ENCODE data around the gene ST6GALNAC1. TPM values are rescaled to one million over a fixed set of nuclear protein-coding genes. Genes with fewer than 3 reads are reported as not detected.

ST6GALNAC1 gene
- total and polyA plus RNA-seq, 10 of the 15 experiments (the other 5 are each of a cell fraction or from before 2014, with no cell fraction given), result 0.08 TPM; not detected in 9

DNA sequence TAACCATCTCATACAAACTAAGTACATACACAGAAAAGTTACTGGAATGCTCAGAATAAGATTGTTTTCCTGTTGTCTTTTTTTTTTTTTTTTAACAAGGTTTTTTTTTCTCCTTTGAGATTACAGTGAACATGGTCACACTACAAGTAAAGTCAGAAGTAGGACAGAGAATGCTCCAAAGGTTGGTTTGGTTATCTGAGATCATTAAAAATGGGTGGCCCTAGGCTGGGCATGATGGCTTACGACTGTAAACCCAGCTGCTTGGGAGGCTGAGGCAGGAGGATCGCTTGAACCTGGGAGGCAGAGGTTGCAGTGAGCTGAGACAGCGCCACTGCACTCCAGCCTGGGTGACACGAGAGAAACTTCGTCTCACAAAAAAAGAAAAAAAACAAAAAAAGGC is 6.9 kb upstream of the ST6GALNAC1 start:
- ATAC-seq, result no peak
- FAIRE-seq, result no peak
- no peaks in the 10 kb centered on the region for H3K36me3 ChIP-seq (ENCODE audit: control insufficient read depth in 2 of 2, insufficient read depth in 2 of 2, low read length in 1 of 2)
- H3K4me3 ChIP-seq, result no peak overlapping the region
- BruUV-seq (replicated peaks), result no TSS peak
- H3K9me3 ChIP-seq (replicated peaks; ENCODE audit: control insufficient read depth, insufficient read depth, low read length), result no peaks in the 10 kb centered on the region; the same call in 1 of the 3 replicates
- H4K20me1 ChIP-seq (ENCODE audit: control insufficient read depth, insufficient read depth), result no peaks in the 10 kb centered on the region
- H3K79me2 ChIP-seq (ENCODE audit: control insufficient read depth, insufficient read depth, low read length), result no peaks in the 10 kb centered on the region
- ChIA-PET RAD21 (ENCODE audit: unreplicated experiment) (no interaction called here), POLR2A (interaction anchor here (0.5 to 0.6 kb wide), 2 partner anchors 26 to 225 kb away, joined by 3 to 5 read pairs; no protein-coding TSS in a partner anchor), CTCF (interaction anchor here (1.3 kb wide), 1 partner anchor 27 kb away, joined by 3 read pairs; no protein-coding TSS in a partner anchor), SMC1A (ENCODE audit: uncharacterized antibody, unreplicated experiment) (interaction anchor here (1.2 kb wide), 1 partner anchor 8 kb away, joined by 3 read pairs; no protein-coding TSS in a partner anchor)
- intact Hi-C loops (cut with micrococcal nuclease; ENCODE audit: unreplicated experiment) (no loop called here), in situ Hi-C loops (cut with MboI) (no loop called here)
- H3K27me3 ChIP-seq (replicated peaks in 1 of 2; ENCODE audit: control insufficient read depth in 2 of 2, insufficient read depth in 2 of 2, low read length in 1 of 2), result no peaks in the 10 kb centered on the region; a peak in 1 of 4 replicates
- TF ChIP-seq CBX5 (IDR thresholded peaks at IDR 0.05; ENCODE audit: low read depth), result no peak
- TF ChIP-seq JUNB (IDR thresholded peaks at IDR 0.05), result no peak
- TF ChIP-seq, protein P1, sequence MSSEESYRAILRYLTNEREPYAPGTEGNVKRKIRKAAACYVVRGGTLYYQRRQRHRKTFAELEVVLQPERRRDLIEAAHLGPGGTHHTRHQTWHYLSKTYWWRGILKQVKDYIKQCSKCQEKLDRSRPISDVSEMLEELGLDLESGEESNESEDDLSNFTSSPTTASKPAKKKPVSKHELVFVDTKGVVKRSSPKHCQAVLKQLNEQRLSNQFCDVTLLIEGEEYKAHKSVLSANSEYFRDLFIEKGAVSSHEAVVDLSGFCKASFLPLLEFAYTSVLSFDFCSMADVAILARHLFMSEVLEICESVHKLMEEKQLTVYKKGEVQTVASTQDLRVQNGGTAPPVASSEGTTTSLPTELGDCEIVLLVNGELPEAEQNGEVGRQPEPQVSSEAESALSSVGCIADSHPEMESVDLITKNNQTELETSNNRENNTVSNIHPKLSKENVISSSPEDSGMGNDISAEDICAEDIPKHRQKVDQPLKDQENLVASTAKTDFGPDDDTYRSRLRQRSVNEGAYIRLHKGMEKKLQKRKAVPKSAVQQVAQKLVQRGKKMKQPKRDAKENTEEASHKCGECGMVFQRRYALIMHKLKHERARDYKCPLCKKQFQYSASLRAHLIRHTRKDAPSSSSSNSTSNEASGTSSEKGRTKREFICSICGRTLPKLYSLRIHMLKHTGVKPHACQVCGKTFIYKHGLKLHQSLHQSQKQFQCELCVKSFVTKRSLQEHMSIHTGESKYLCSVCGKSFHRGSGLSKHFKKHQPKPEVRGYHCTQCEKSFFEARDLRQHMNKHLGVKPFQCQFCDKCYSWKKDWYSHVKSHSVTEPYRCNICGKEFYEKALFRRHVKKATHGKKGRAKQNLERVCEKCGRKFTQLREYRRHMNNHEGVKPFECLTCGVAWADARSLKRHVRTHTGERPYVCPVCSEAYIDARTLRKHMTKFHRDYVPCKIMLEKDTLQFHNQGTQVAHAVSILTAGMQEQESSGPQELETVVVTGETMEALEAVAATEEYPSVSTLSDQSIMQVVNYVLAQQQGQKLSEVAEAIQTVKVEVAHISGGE (CRISPR knock-in tag; IDR thresholded peaks at IDR 0.05), result no peak
- TF ChIP-seq ZNF24 (IDR thresholded peaks at IDR 0.05), result no peak
- TF ChIP-seq IRF4 (IDR thresholded peaks at IDR 0.05; ENCODE audit: low read depth, low read length), result no peak
- TF ChIP-seq WRNIP1 (IDR thresholded peaks at IDR 0.05; ENCODE audit: borderline replicate concordance, low read depth, low read length), result no peak
- TF ChIP-seq HDGF (IDR thresholded peaks at IDR 0.05), result no peak
- TF ChIP-seq, protein P2, sequence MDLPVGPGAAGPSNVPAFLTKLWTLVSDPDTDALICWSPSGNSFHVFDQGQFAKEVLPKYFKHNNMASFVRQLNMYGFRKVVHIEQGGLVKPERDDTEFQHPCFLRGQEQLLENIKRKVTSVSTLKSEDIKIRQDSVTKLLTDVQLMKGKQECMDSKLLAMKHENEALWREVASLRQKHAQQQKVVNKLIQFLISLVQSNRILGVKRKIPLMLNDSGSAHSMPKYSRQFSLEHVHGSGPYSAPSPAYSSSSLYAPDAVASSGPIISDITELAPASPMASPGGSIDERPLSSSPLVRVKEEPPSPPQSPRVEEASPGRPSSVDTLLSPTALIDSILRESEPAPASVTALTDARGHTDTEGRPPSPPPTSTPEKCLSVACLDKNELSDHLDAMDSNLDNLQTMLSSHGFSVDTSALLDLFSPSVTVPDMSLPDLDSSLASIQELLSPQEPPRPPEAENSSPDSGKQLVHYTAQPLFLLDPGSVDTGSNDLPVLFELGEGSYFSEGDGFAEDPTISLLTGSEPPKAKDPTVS (IDR thresholded peaks at IDR 0.05; ENCODE audit: low read depth, low read length), result no peak
- no peak for TF ChIP-seq PAX8 (IDR thresholded peaks at IDR 0.05)
- TF ChIP-seq, protein P3, sequence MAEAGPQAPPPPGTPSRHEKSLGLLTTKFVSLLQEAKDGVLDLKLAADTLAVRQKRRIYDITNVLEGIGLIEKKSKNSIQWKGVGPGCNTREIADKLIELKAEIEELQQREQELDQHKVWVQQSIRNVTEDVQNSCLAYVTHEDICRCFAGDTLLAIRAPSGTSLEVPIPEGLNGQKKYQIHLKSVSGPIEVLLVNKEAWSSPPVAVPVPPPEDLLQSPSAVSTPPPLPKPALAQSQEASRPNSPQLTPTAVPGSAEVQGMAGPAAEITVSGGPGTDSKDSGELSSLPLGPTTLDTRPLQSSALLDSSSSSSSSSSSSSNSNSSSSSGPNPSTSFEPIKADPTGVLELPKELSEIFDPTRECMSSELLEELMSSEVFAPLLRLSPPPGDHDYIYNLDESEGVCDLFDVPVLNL (IDR thresholded peaks at IDR 0.05; ENCODE audit: low read depth, low read length), result no peak
- TF ChIP-seq CREB1 (IDR thresholded peaks at IDR 0.05; ENCODE audit: low read depth), result no peak
- no peak for TF ChIP-seq RELA (IDR thresholded peaks at IDR 0.05; ENCODE audit: borderline replicate concordance, partially characterized antibody)
- TF ChIP-seq ATF7 (IDR thresholded peaks at IDR 0.05; ENCODE audit: low read depth), result no peak
- no peak for TF ChIP-seq TAF1 (IDR thresholded peaks at IDR 0.05; ENCODE audit: borderline replicate concordance, low read depth, low read length)
- TF ChIP-seq EP300 (IDR thresholded peaks at IDR 0.05; ENCODE audit: borderline replicate concordance in 1 of 2, control insufficient read depth in 1 of 2, low read depth in 2 of 2, low read length in 2 of 2), result no peak
- TF ChIP-seq, protein P4, sequence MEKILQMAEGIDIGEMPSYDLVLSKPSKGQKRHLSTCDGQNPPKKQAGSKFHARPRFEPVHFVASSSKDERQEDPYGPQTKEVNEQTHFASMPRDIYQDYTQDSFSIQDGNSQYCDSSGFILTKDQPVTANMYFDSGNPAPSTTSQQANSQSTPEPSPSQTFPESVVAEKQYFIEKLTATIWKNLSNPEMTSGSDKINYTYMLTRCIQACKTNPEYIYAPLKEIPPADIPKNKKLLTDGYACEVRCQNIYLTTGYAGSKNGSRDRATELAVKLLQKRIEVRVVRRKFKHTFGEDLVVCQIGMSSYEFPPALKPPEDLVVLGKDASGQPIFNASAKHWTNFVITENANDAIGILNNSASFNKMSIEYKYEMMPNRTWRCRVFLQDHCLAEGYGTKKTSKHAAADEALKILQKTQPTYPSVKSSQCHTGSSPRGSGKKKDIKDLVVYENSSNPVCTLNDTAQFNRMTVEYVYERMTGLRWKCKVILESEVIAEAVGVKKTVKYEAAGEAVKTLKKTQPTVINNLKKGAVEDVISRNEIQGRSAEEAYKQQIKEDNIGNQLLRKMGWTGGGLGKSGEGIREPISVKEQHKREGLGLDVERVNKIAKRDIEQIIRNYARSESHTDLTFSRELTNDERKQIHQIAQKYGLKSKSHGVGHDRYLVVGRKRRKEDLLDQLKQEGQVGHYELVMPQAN (conservative IDR thresholded peaks at IDR 0.05), result no peak
- TF ChIP-seq, protein P5, sequence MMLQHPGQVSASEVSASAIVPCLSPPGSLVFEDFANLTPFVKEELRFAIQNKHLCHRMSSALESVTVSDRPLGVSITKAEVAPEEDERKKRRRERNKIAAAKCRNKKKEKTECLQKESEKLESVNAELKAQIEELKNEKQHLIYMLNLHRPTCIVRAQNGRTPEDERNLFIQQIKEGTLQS (IDR thresholded peaks at IDR 0.05; ENCODE audit: borderline replicate concordance, extremely low read depth, low read depth, low read length), result no peak
- no peak overlapping the region for H2AFZ ChIP-seq (ENCODE audit: control insufficient read depth, low read depth, low read length)
- H3K4me1 ChIP-seq (ENCODE audit: control insufficient read depth, insufficient read depth, low read length), result no peaks in the 10 kb centered on the region
- no peak overlapping the region for H3K9ac ChIP-seq (ENCODE audit: control insufficient read depth, insufficient read depth, low read length)
- H3K4me2 ChIP-seq (ENCODE audit: control insufficient read depth, insufficient read depth), result no peak overlapping the region
- no peak overlapping the region for H3K27ac ChIP-seq (ENCODE audit: control insufficient read depth, insufficient read depth)
- DNase-seq (ENCODE audit: low read depth, low spot score), result no peak
- WGBS (ENCODE audit: insufficient coverage, insufficient replicate concordance, low lambda C conversion rate, missing lambda C conversion rate), result 57% methylated on average over 5 of the region's 5 CpGs
